ENCODE data around the gene LITAF.

- no peak for TF ChIP-seq CTCF (conservative IDR thresholded peaks at IDR 0.05; ENCODE audit: low read length)
- TF ChIP-seq EZH2phosphoT487 (IDR thresholded peaks at IDR 0.05; ENCODE audit: borderline replicate concordance), result no peak
These were observed 10.0 kb upstream of the LITAF start for GRCh38 chr16:11596572-11597226.

Measured in Loucy (cell line).